Neural progenitor cell (in vitro differentiated cells): ENCODE measurements around the gene BCL2L2. TPM values are rescaled to one million over a fixed set of nuclear protein-coding genes. Genes with fewer than 3 reads are reported as not detected.

Source experiments
- DNase-seq: peaks from one replicate; pipeline ENCODE4 v3.0.0-alpha.2; 2016; ENCODE audit warnings: low spot score
- H2AFZ ChIP-seq: fragments of 200-600 bp; sonication (generic); replicated peaks from 2 replicates; pipeline ENCODE4 v1.6.1; 2016; ENCODE audit warnings: antibody characterized with exemption
- H3F3A ChIP-seq: fragments of 200-600 bp; sonication (generic); 2 replicates; pipeline ENCODE4 v1.6.1; 2016; ENCODE audit warnings: antibody characterized with exemption, low read depth
- H3K27ac ChIP-seq: fragments of 200-600 bp; sonication (generic); 2 replicates; pipeline ENCODE4 v1.5.1; 2016; ENCODE audit warnings: mild to moderate bottlenecking
- H3K27me3 ChIP-seq: fragments of 200-600 bp; sonication (generic); 2 replicates; pipeline ENCODE4 v1.6.1; 2016; ENCODE audit warnings: mild to moderate bottlenecking, moderate library complexity
- H3K36me3 ChIP-seq: fragments of 200-600 bp; sonication (generic); 2 replicates; pipeline ENCODE4 v1.5.1; 2016
- H3K4me1 ChIP-seq: fragments of 200-600 bp; sonication (generic); 2 replicates; pipeline ENCODE4 v1.6.1; 2016; ENCODE audit warnings: mixed run types
- H3K4me2 ChIP-seq: fragments of 200-600 bp; sonication (generic); 2 replicates; pipeline ENCODE4 v1.6.1; 2016
- H3K4me3 ChIP-seq: fragments of 200-600 bp; sonication (generic); 2 replicates; pipeline ENCODE4 v1.5.1; 2016
- H3K79me2 ChIP-seq: fragments of 200-600 bp; sonication (generic); 2 replicates; pipeline ENCODE4 v1.6.1; 2016; ENCODE audit warnings: low read depth
- H3K9ac ChIP-seq: fragments of 200-600 bp; sonication (generic); 2 replicates; pipeline ENCODE4 v1.6.1; 2016
- H3K9me3 ChIP-seq: fragments of 200-600 bp; sonication (generic); 2 replicates; pipeline ENCODE4 v1.5.1; 2016; ENCODE audit warnings: low read depth
- H4K20me1 ChIP-seq: fragments of 200-600 bp; sonication (generic); 2 replicates; pipeline ENCODE4 v1.6.1; 2016; ENCODE audit warnings: low read depth
- H3K27ac Mint-ChIP-seq: 3 replicates; pipeline ENCODE4 v1.8.0; 2021; ENCODE audit warnings: mixed read lengths
- H3K27me3 Mint-ChIP-seq: 2 replicates; pipeline ENCODE4 v1.8.0; 2022; ENCODE audit warnings: low read depth, mild to moderate bottlenecking, inconsistent platforms, moderate library complexity, mixed read lengths; ENCODE audit not compliant: insufficient read depth
- H3K36me3 Mint-ChIP-seq: 3 replicates; pipeline ENCODE4 v1.8.0; 2021; ENCODE audit warnings: mixed read lengths
- H3K4me1 Mint-ChIP-seq: 3 replicates; pipeline ENCODE4 v1.8.0; 2021; ENCODE audit warnings: mixed read lengths
- H3K4me3 Mint-ChIP-seq: 3 replicates; pipeline ENCODE4 v1.8.0; 2021; ENCODE audit warnings: mild to moderate bottlenecking, moderate library complexity, mixed read lengths
- H3K9me3 Mint-ChIP-seq: 3 replicates; pipeline ENCODE4 v1.8.0; 2020; ENCODE audit warnings: mixed read lengths
- CTCF ChIP-seq: fragments of 200-600 bp; sonication (generic); IDR thresholded peaks from 2 replicates; pipeline ENCODE4 v1.5.1; 2017; ENCODE audit warnings: antibody characterized with exemption, mild to moderate bottlenecking
- EZH2 ChIP-seq: fragments of 200-600 bp; sonication (generic); IDR thresholded peaks from 2 replicates; pipeline ENCODE4 v1.6.1; 2017; ENCODE audit warnings: antibody characterized with exemption, mild to moderate bottlenecking, moderate library complexity
- EZH2phosphoT487 ChIP-seq: fragments of 200-600 bp; sonication (generic); IDR thresholded peaks from 2 replicates; pipeline ENCODE4 v1.6.1; 2017; ENCODE audit warnings: antibody characterized with exemption
- total RNA-seq: library from RNA; depleted of rRNA; stranded (reverse); fragments of >200 nt; gene quantifications from 2 replicates; pipeline ENCODE4 v1.2.3, GENCODE V29; 2015; ENCODE audit warnings: low replicate concordance

The BCL2L2 gene
- total RNA-seq, 1 donor from 2014 or later: 14.9 TPM

GRCh38 chr14:23286020-23286901 is 20.4 kb upstream of the BCL2L2 start, which contains the start of gene HOMEZ:
Gene HOMEZ, minus strand, starts transcription at chr14:23286132. Its CDS starts 180 bp downstream, at chr14:23285952.
- peaks cover 26% of the 10 kb centered on the region for H3F3A ChIP-seq
- no peaks in the 10 kb centered on the region for H3K36me3 Mint-ChIP-seq
- H3K27me3 Mint-ChIP-seq: no peaks in the 10 kb centered on the region

GRCh38 chr14:23286902-23287479 is 19.6 kb upstream of the BCL2L2 start:
- peaks cover 4% of the 10 kb centered on the region for H4K20me1 ChIP-seq
- no peak for TF ChIP-seq EZH2phosphoT487
- TF ChIP-seq CTCF: no peak
- no peak for TF ChIP-seq EZH2
- peaks cover 39% of the 10 kb centered on the region for H3K79me2 ChIP-seq
- no peaks in the 10 kb centered on the region for H3K27me3 Mint-ChIP-seq
- H3F3A ChIP-seq: peaks cover 21% of the 10 kb centered on the region
- H3K9ac ChIP-seq: peak overlapping the region; percentile 19
- H3K9me3 ChIP-seq: no peaks in the 10 kb centered on the region
- peaks cover 45% of the 10 kb centered on the region for H3K27me3 ChIP-seq
- H3K4me3 Mint-ChIP-seq: peak overlapping the region; percentile 99
- peaks cover 21% of the 10 kb centered on the region for H3K4me1 Mint-ChIP-seq
- peak overlapping the region; percentile 84 for H3K27ac ChIP-seq
- no peak for DNase-seq
- no peaks in the 10 kb centered on the region for H3K9me3 Mint-ChIP-seq
- H3K36me3 ChIP-seq: no peaks in the 10 kb centered on the region
- H3K4me3 ChIP-seq: peak overlapping the region; percentile 86
- peaks cover 19% of the 10 kb centered on the region for H3K4me1 ChIP-seq
- H3K36me3 Mint-ChIP-seq: no peaks in the 10 kb centered on the region
- peak overlapping the region; percentile 100 for H3K27ac Mint-ChIP-seq
- peak overlapping the region; percentile 38 for H2AFZ ChIP-seq
- peak overlapping the region; percentile 76 for H3K4me2 ChIP-seq

More at GRCh38 chr14:23286020-23286901, 20.4 kb upstream of the BCL2L2 start, which contains the start of gene HOMEZ:
- peak; percentile 98 for DNase-seq
- peak within 1 kb of the TSS; percentile 84 for H3K27ac ChIP-seq
- peaks cover 44% of the 10 kb centered on the region for H3K79me2 ChIP-seq
- no peaks in the 10 kb centered on the region for H3K36me3 ChIP-seq
- H2AFZ ChIP-seq: peak within 1 kb of the TSS; percentile 53
- H3K27me3 ChIP-seq: peaks cover 38% of the 10 kb centered on the region
- H3K4me1 ChIP-seq: peaks cover 20% of the 10 kb centered on the region
- H3K4me3 Mint-ChIP-seq: peak within 1 kb of the TSS; percentile 99
- H3K4me3 ChIP-seq: peak within 1 kb of the TSS; percentile 86
- peaks cover 4% of the 10 kb centered on the region for H4K20me1 ChIP-seq
- no peaks in the 10 kb centered on the region for H3K9me3 ChIP-seq
- H3K9ac ChIP-seq: peak within 1 kb of the TSS; percentile 59
- H3K27ac Mint-ChIP-seq: peak within 1 kb of the TSS; percentile 100
- no peaks in the 10 kb centered on the region for H3K9me3 Mint-ChIP-seq
- TF ChIP-seq CTCF (peak; percentile 10), EZH2 (no peak)
- H3K4me1 Mint-ChIP-seq: peaks cover 24% of the 10 kb centered on the region
- peak within 1 kb of the TSS; percentile 93 for H3K4me2 ChIP-seq

GRCh38 chr14:23294734-23295561 is 11.7 kb upstream of the BCL2L2 start:
- peak; percentile 85 for DNase-seq
- H3K79me2 ChIP-seq: no peaks in the 10 kb centered on the region
- peak overlapping the region; percentile 65 for H3K4me3 Mint-ChIP-seq
- no peaks in the 10 kb centered on the region for H3K9me3 ChIP-seq
- no peaks in the 10 kb centered on the region for H4K20me1 ChIP-seq
- H3K36me3 ChIP-seq: no peaks in the 10 kb centered on the region
- H3K27me3 ChIP-seq: peaks cover 66% of the 10 kb centered on the region
- H3K36me3 Mint-ChIP-seq: peaks cover 7% of the 10 kb centered on the region
- peaks cover 12% of the 10 kb centered on the region for H3K4me1 ChIP-seq
- no peaks in the 10 kb centered on the region for H3K9me3 Mint-ChIP-seq
- peaks cover 7% of the 10 kb centered on the region for H3K27me3 Mint-ChIP-seq
- no peak overlapping the region for H2AFZ ChIP-seq
- H3K27ac Mint-ChIP-seq: peak overlapping the region; percentile 51
- peaks cover 32% of the 10 kb centered on the region for H3K4me1 Mint-ChIP-seq
- H3K9ac ChIP-seq: no peak overlapping the region
- H3F3A ChIP-seq: peaks cover 23% of the 10 kb centered on the region
- H3K4me3 ChIP-seq: no peak overlapping the region
- TF ChIP-seq CTCF (peak; percentile 88), EZH2phosphoT487 (no peak)
- H3K27ac ChIP-seq: no peak overlapping the region
- H3K4me2 ChIP-seq: no peak overlapping the region
